Lung (tissue), 12 donors: Measurements from ENCODE around the gene KIAA0513. TPM values are rescaled to one million over a fixed set of nuclear protein-coding genes. Genes with fewer than 3 reads are reported as not detected.

Experiments
- ATAC-seq: fragments of 200-7000 bp; cut with Tn5 transposase; one replicate; pipeline ENCODE4 v1.9.1; 2020; ENCODE audit warnings: moderate number of reproducible peaks; ENCODE audit not compliant: insufficient read depth, low FRiP score
- DNase-seq, 3 donors: peaks; one replicate each; pipeline ENCODE4 v3.0.0-alpha.2; 2013 to 2017
- H3K27ac ChIP-seq, 2 donors: one replicate each; pipeline ENCODE4 v1.5.1; 2013; ENCODE audit warnings: mild to moderate bottlenecking in 2 of 2, moderate library complexity in 2 of 2, control low read depth in 1 of 2, inconsistent platforms in 1 of 2, low read depth in 1 of 2, low read length in 1 of 2
- H3K27me3 ChIP-seq, 3 donors: one replicate each; pipeline ENCODE4 v1.5.1; 2013; ENCODE audit warnings: low read length in 2 of 3; ENCODE audit not compliant: control insufficient read depth in 3 of 3, insufficient read depth in 3 of 3
- H3K36me3 ChIP-seq, 4 donors: one replicate each; pipeline ENCODE4 v1.5.1; 2013; ENCODE audit warnings: low read length in 4 of 4, mild to moderate bottlenecking in 1 of 4, moderate library complexity in 1 of 4; ENCODE audit not compliant: control insufficient read depth in 4 of 4, insufficient read depth in 4 of 4
- H3K4me1 ChIP-seq, 5 donors: one replicate each; pipeline ENCODE4 v1.5.1; 2013; ENCODE audit warnings: low read length in 5 of 5, mild to moderate bottlenecking in 2 of 5, moderate library complexity in 1 of 5; ENCODE audit not compliant: control insufficient read depth in 5 of 5, insufficient read depth in 5 of 5
- H3K4me3 ChIP-seq: one replicate; pipeline ENCODE4 v1.5.1; 2013; ENCODE audit warnings: mild to moderate bottlenecking, control low read depth, moderate library complexity
- H3K9ac ChIP-seq, 2 donors: one replicate each; pipeline ENCODE4 v1.5.1; 2013; ENCODE audit warnings: low read length in 2 of 2, control low read depth in 1 of 2; ENCODE audit not compliant: insufficient read depth in 1 of 2
- H3K9me3 ChIP-seq, 4 donors: one replicate each; pipeline ENCODE4 v1.5.1; 2013; ENCODE audit warnings: low read length in 3 of 4, mild to moderate bottlenecking in 1 of 4, moderate library complexity in 1 of 4; ENCODE audit not compliant: control insufficient read depth in 4 of 4, insufficient read depth in 3 of 4
- CTCF ChIP-seq: IDR thresholded peaks from 2 replicates; pipeline ENCODE4 v1.5.1; 2012; ENCODE audit warnings: mild to moderate bottlenecking; ENCODE audit errors: control extremely low read depth, extremely low read depth
- WGBS, 2 donors: extraction: QIAGEN DNeasy Blood & Tissue Kit; methylation state at CpG; one replicate each; pipeline ENCODE4 v1.1.7; 2013; 5-methylcytosine and 5-hydroxymethylcytosine counted together
- polyA plus RNA-seq, 2 donors: library from polyadenylated mRNA; stranded (reverse); fragments of 200-250 nt; gene quantifications; one replicate each; pipeline ENCODE4 v1.2.1, GENCODE V29; 2013
- total RNA-seq, 2 donors: library from RNA; depleted of rRNA in 1 of 2; stranded (reverse); fragments of >200 nt in 1 of 2; gene quantifications; one replicate each; pipeline ENCODE4 v1.2.1, GENCODE V29; 2014 to 2021
- donor health status: control.
- donor health status: control.
- donor health status: Bipolar disorder and iron deficiency.
- donor health status: healthy.
- donor health status: DM: yes; HTN: yes; CAD: no.

KIAA0513 gene
- total and polyA plus RNA-seq, 4 donors: 10.4 to 23.5 (median 12.0) TPM

- Histone ChIP-seq H3K4me1 (peaks cover 0 to 18% (median 0%) of the 10 kb centered on the region in 5 donors), H3K36me3 (no peaks in the 10 kb centered on the region), H3K9ac (no peak overlapping the region), H3K27ac (peak overlapping the region in 1 of 2 donors; percentile 51), H3K9me3 (no peaks in the 10 kb centered on the region), H3K4me3 (no peak overlapping the region), H3K27me3 (peaks cover 0 to 2% (median 0%) of the 10 kb centered on the region in 3 donors)
- TF ChIP-seq CTCF: no peak
- 71 to 81% methylated on average over 19 of the region's 19 CpGs for WGBS, 2 donors
- ATAC-seq (peak; percentile 63), DNase-seq (peak in 2 of 3 donors; percentile 34 to 64)
These were observed 8.9 kb upstream of the KIAA0513 start for GRCh38 chr16:85018529-85019236.

GRCh38 chr16:85019659-85020245, 7.8 kb upstream of the KIAA0513 start:
- TF ChIP-seq CTCF: no peak
- Histone ChIP-seq H3K27me3 (peaks cover 0 to 2% (median 0%) of the 10 kb centered on the region in 3 donors), H3K4me3 (no peak overlapping the region), H3K27ac (peak overlapping the region in 1 of 2 donors; percentile 51), H3K36me3 (no peaks in the 10 kb centered on the region), H3K9ac (no peak overlapping the region), H3K4me1 (peaks cover 0 to 9% (median 0%) of the 10 kb centered on the region in 5 donors), H3K9me3 (no peaks in the 10 kb centered on the region)
- peak; percentile 47 for ATAC-seq
- WGBS, 2 donors: 48 to 76% methylated on average over 9 of the region's 9 CpGs
- DNase-seq: no peak

GRCh38 chr16:85025781-85026653, 1.6 kb upstream of the KIAA0513 start:
- Histone ChIP-seq H3K4me1 (peaks cover 0 to 20% (median 12%) of the 10 kb centered on the region in 5 donors), H3K27ac (peak overlapping the region in 1 of 2 donors; percentile 76), H3K4me3 (no peak overlapping the region), H3K27me3 (peaks cover 0 to 8% (median 0%) of the 10 kb centered on the region in 3 donors), H3K9ac (peak overlapping the region in 1 of 2 donors; percentile 20), H3K36me3 (no peaks in the 10 kb centered on the region), H3K9me3 (no peaks in the 10 kb centered on the region)
- WGBS, 2 donors: 71 to 77% methylated on average over 8 of the region's 8 CpGs
- no peak for ATAC-seq
- no peak for DNase-seq
- no peak for TF ChIP-seq CTCF
